ENCODE measurements around the gene KLHL29. TPM values are rescaled to one million over a fixed set of nuclear protein-coding genes. Genes with fewer than 3 reads are reported as not detected.

KLHL29 gene
- total RNA-seq, 4 donors from 2014 or later: 2.2 to 3.3 (median 2.7) TPM

GRCh38 chr2:23649303-23649702 is 264.3 kb downstream of the KLHL29 start:
- Histone ChIP-seq H3K4me1 (peaks cover 0 to 6% of the 10 kb centered on the region in 2 donors), H3K36me3 (no peaks in the 10 kb centered on the region), H3K27ac (no peak overlapping the region), H3K4me3 (replicated peaks in 1 of 3) (no peak overlapping the region), H3K9me3 (no peaks in the 10 kb centered on the region), H3K27me3 (no peaks in the 10 kb centered on the region)
- 82 to 83% methylated on average over 6 to 10 of the region's 10 CpGs for WGBS, 2 donors
- TF ChIP-seq CTCF (IDR thresholded peaks at IDR 0.05): no peak
- no peak for TF ChIP-seq POLR2A (IDR thresholded peaks at IDR 0.05)
- DNase-seq: no peak
- intact Hi-C loops (cut with DNase I): no loop called here

- Histone ChIP-seq H3K27me3 (no peaks in the 10 kb centered on the region), H3K27ac (no peak overlapping the region), H3K36me3 (no peaks in the 10 kb centered on the region), H3K9me3 (no peaks in the 10 kb centered on the region), H3K4me1 (peaks cover 0 to 6% of the 10 kb centered on the region in 2 donors), H3K4me3 (replicated peaks in 1 of 3) (no peak overlapping the region)
- intact Hi-C loops (cut with DNase I): no loop called here
- no peak for TF ChIP-seq POLR2A (IDR thresholded peaks at IDR 0.05)
- TF ChIP-seq CTCF (IDR thresholded peaks at IDR 0.05): no peak
- WGBS, 2 donors: 30 to 38% methylated on average over 3 to 7 of the region's 7 CpGs
- peak; percentile 89 for DNase-seq
Observed at GRCh38 chr2:23649819-23650218, 264.8 kb downstream of the KLHL29 start.

DNA sequence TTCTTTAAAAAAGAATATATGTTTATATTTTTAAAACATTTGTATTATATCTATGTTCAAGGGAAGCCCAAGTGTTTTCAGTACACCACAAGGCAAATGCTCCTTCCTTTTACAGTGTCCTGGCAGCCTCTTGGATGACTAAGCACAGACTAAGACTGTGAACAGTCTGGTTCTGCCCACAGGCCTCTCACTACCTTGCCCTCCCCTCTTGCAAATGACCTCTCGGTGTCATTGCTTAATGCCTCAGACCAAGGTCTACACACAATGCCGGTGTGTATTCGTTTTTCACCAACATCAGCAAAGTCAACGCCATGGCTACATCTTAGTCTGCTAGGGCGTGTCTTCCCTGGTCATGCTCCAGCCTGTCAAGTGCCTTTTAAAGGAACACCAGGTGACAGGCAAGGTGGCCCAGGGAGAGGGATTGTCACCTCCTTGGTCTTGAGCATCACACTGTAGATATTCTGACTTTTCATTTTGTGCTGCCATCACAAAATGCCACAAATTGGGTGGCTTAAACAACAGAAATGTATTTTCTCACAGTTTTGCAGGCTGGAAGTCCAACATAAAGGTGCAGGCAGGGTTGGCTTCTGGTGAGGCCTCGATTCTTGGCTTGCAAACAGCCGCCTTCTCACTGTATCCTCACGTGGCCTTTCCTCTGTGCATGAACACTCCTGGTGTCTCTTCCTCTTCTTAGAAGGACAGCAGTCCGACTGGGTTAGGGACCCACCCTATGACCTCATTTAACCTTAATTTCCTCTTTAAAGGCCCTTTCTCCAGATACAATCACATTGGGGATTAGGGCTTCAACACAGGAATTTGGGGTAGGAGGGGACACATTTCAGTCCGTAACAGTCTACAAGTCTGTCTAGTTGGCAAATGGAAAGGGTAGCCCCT is 266.5 kb downstream of the KLHL29 start:
- Histone ChIP-seq H3K4me3 (replicated peaks in 1 of 3) (no peak overlapping the region), H3K36me3 (no peaks in the 10 kb centered on the region), H3K27ac (no peak overlapping the region), H3K27me3 (no peaks in the 10 kb centered on the region), H3K9me3 (no peaks in the 10 kb centered on the region), H3K4me1 (peaks cover 0 to 6% of the 10 kb centered on the region in 2 donors)
- no peak for DNase-seq
- intact Hi-C loops (cut with DNase I): no loop called here
- WGBS, 2 donors: 87 to 91% methylated on average over 10 of the region's 10 CpGs
- TF ChIP-seq CTCF (IDR thresholded peaks at IDR 0.05) (no peak), POLR2A (IDR thresholded peaks at IDR 0.05) (no peak)

- no peak overlapping the region for H3K4me3 ChIP-seq (replicated peaks in 1 of 3)
- no peak overlapping the region for H3K27ac ChIP-seq
- H3K27me3 ChIP-seq: no peaks in the 10 kb centered on the region
- no peak for DNase-seq
- H3K36me3 ChIP-seq: no peaks in the 10 kb centered on the region
- 86 to 87% methylated on average over 7 of the region's 7 CpGs for WGBS, 2 donors
- H3K9me3 ChIP-seq: no peaks in the 10 kb centered on the region
- TF ChIP-seq POLR2A (IDR thresholded peaks at IDR 0.05) (no peak), CTCF (IDR thresholded peaks at IDR 0.05) (no peak)
- H3K4me1 ChIP-seq: peaks cover 0 to 6% of the 10 kb centered on the region in 2 donors
- intact Hi-C loops (cut with DNase I): no loop called here
Observed at GRCh38 chr2:23653326-23653725, 268.3 kb downstream of the KLHL29 start.

DNA sequence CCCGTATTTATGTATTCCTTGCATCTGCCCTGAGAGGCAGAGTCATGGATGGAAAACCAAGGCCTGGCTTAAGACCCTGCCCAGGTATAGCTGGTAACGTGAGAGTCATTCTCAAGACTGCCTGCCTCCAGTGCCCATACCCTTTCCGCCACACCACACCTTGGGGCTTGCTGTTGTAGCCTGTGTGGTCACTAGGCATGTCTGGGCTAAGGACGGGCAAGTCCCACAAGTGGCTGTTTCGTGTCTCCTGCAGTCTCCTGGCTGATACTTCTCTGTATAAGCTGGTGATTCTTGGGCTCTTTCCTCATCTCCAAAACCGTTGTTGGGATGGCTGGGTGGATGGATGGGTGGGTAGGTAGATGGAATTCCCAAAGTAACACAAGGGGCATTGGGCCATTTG is 269.8 kb downstream of the KLHL29 start:
- Histone ChIP-seq H3K27ac (no peak overlapping the region), H3K27me3 (no peaks in the 10 kb centered on the region), H3K4me3 (replicated peaks in 1 of 3) (no peak overlapping the region), H3K9me3 (no peaks in the 10 kb centered on the region), H3K4me1 (peaks cover 0 to 2% of the 10 kb centered on the region in 2 donors), H3K36me3 (no peaks in the 10 kb centered on the region)
- intact Hi-C loops (cut with DNase I): no loop called here
- no peak for DNase-seq
- WGBS, 2 donors: 95% methylated on average over 6 of the region's 6 CpGs
- TF ChIP-seq POLR2A (IDR thresholded peaks at IDR 0.05) (no peak), CTCF (IDR thresholded peaks at IDR 0.05) (no peak)

Data from thyroid gland (tissue), 4 donors.